ENCODE data around the gene L3MBTL2. TPM values are rescaled to one million over a fixed set of nuclear protein-coding genes. Genes with fewer than 3 reads are reported as not detected.

L3MBTL2 gene
- total RNA-seq, 1 donor from 2014 or later: 26.4 TPM

DNA sequence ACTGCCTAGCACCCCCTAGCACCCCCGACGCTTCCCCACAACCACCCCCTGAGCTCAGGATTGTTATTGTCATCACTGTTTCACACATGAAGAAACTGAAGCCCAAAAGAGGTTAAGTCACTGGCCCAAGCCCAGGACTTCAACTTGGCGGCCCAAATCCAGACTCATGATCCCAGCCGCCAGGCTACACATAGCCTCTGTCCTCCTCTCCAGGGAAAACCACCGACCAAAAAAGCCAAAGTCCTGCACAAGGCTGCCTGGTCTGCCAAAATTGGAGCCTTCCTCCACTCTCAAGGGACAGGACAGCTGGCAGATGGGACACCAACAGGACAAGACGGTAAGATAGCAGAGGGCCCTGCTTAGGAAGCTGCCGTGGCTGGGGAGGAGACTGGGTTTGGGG, 10.8 kb downstream of the L3MBTL2 start:
- Mint-ChIP-seq H3K27me3 (ENCODE audit: low read depth) (no peaks in the 10 kb centered on the region), H3K4me1 (peaks cover 8% of the 10 kb centered on the region), H3K36me3 (peaks cover 54% of the 10 kb centered on the region), H3K27ac (no peak overlapping the region), H3K4me3 (no peak overlapping the region), H3K9me3 (peaks cover 16% of the 10 kb centered on the region)
- no peak for DNase-seq (ENCODE audit: low spot score in 2 of 2, unreplicated experiment in 2 of 2)
- TF ChIP-seq, protein P1, sequence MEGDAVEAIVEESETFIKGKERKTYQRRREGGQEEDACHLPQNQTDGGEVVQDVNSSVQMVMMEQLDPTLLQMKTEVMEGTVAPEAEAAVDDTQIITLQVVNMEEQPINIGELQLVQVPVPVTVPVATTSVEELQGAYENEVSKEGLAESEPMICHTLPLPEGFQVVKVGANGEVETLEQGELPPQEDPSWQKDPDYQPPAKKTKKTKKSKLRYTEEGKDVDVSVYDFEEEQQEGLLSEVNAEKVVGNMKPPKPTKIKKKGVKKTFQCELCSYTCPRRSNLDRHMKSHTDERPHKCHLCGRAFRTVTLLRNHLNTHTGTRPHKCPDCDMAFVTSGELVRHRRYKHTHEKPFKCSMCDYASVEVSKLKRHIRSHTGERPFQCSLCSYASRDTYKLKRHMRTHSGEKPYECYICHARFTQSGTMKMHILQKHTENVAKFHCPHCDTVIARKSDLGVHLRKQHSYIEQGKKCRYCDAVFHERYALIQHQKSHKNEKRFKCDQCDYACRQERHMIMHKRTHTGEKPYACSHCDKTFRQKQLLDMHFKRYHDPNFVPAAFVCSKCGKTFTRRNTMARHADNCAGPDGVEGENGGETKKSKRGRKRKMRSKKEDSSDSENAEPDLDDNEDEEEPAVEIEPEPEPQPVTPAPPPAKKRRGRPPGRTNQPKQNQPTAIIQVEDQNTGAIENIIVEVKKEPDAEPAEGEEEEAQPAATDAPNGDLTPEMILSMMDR (IDR thresholded peaks at IDR 0.05; ENCODE audit: unreplicated experiment): no peak

DNA sequence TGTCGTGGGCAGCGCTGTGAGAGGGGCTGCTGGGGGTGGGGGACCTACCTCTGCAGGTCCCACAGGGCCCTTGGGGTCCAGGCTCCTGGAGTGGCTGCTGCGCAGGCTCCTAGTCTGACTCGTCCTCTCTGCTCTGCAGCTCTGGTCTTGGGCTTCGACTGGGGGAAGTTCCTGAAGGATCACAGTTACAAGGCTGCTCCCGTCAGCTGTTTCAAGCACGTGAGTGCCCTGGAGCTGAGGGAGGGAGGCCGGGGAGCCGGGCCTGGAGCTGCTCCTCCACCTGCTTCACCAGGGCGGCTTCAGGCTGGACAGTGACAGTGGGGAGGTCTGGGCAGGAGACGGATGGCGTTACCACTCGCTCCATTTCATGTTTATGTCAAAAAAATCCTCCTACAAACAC, 11.9 kb downstream of the L3MBTL2 start:
- Mint-ChIP-seq H3K4me3 (no peak overlapping the region), H3K9me3 (peaks cover 16% of the 10 kb centered on the region), H3K4me1 (peaks cover 8% of the 10 kb centered on the region), H3K36me3 (peaks cover 56% of the 10 kb centered on the region), H3K27ac (peak overlapping the region; percentile 88), H3K27me3 (ENCODE audit: low read depth) (no peaks in the 10 kb centered on the region)
- TF ChIP-seq, protein P1 (IDR thresholded peaks at IDR 0.05; ENCODE audit: unreplicated experiment): no peak
- DNase-seq (ENCODE audit: low spot score in 2 of 2, unreplicated experiment in 2 of 2): no peak

- peaks cover 16% of the 10 kb centered on the region for H3K9me3 Mint-ChIP-seq
- TF ChIP-seq, protein P1 (IDR thresholded peaks at IDR 0.05; ENCODE audit: unreplicated experiment): no peak
- peaks cover 8% of the 10 kb centered on the region for H3K4me1 Mint-ChIP-seq
- DNase-seq (ENCODE audit: low spot score in 2 of 2, unreplicated experiment in 2 of 2): no peak
- peaks cover 54% of the 10 kb centered on the region for H3K36me3 Mint-ChIP-seq
- H3K27me3 Mint-ChIP-seq (ENCODE audit: low read depth): no peaks in the 10 kb centered on the region
- H3K27ac Mint-ChIP-seq: peak overlapping the region; percentile 88
- H3K4me3 Mint-ChIP-seq: no peak overlapping the region
These were observed 12.5 kb downstream of the L3MBTL2 start for GRCh38 chr22:41217553-41218157.

DNA sequence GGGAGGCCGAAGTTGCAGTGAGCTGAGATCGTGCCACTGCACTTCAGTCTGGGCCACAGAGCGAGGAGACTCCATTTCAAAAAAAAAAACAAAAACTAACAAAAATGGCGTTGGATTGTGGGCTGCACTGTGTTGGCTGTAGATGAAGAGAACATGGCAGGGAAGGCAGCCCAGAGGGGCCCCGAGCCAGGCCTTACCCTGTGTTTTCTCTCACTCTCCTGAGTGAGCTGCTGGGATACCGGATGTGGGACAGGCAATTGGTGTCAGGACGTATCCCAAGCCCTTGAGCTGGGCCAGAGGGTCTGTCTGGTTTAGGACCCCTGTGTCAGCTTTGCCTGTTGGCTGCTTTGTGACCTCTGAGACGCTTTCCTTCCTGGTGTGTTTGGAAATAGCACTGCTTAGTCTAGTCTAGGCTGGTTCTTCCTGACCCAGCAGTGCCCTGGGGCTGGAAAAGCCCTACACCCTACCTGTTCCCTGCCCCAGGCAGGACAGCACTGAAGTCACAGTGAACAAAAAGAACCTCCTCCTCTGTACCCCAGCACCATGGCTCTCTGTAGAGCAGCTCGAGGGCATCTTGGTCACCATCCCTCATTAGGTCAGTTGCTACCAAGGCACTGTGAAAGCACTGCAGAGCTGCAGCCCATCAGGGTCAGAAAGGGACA, 17.9 kb downstream of the L3MBTL2 start:
- Mint-ChIP-seq H3K9me3 (no peaks in the 10 kb centered on the region), H3K36me3 (peaks cover 29% of the 10 kb centered on the region), H3K27ac (no peak overlapping the region), H3K27me3 (ENCODE audit: low read depth) (no peaks in the 10 kb centered on the region), H3K4me3 (no peak overlapping the region), H3K4me1 (no peaks in the 10 kb centered on the region)
- no peak for DNase-seq (ENCODE audit: low spot score in 2 of 2, unreplicated experiment in 2 of 2)
- TF ChIP-seq, protein P1 (IDR thresholded peaks at IDR 0.05; ENCODE audit: unreplicated experiment): no peak

GRCh38 chr22:41223535-41223934, 18.4 kb downstream of the L3MBTL2 start:
- TF ChIP-seq, protein P1 (IDR thresholded peaks at IDR 0.05; ENCODE audit: unreplicated experiment): no peak
- Mint-ChIP-seq H3K4me1 (no peaks in the 10 kb centered on the region), H3K9me3 (no peaks in the 10 kb centered on the region), H3K4me3 (no peak overlapping the region), H3K27ac (no peak overlapping the region), H3K27me3 (ENCODE audit: low read depth) (no peaks in the 10 kb centered on the region), H3K36me3 (peaks cover 28% of the 10 kb centered on the region)
- DNase-seq (ENCODE audit: low spot score in 2 of 2, unreplicated experiment in 2 of 2): no peak

Data from mesothelial cell of epicardium (in vitro differentiated cells).